Neural progenitor cell (in vitro differentiated cells): ENCODE measurements around the gene SLC11A2. TPM values are rescaled to one million over a fixed set of nuclear protein-coding genes. Genes with fewer than 3 reads are reported as not detected.
A peak's percentile ranks its signal among the peaks of the same experiment; 100 is the strongest.

Source experiments
- DNase-seq: peaks from one replicate; pipeline ENCODE4 v3.0.0-alpha.2; 2016; ENCODE audit warnings: low spot score
- H2AFZ ChIP-seq: fragments of 200-600 bp; sonication (generic); replicated peaks from 2 replicates; pipeline ENCODE4 v1.6.1; 2016; ENCODE audit warnings: antibody characterized with exemption
- H3F3A ChIP-seq: fragments of 200-600 bp; sonication (generic); 2 replicates; pipeline ENCODE4 v1.6.1; 2016; ENCODE audit warnings: antibody characterized with exemption, low read depth
- H3K27ac ChIP-seq: fragments of 200-600 bp; sonication (generic); 2 replicates; pipeline ENCODE4 v1.5.1; 2016; ENCODE audit warnings: mild to moderate bottlenecking
- H3K27me3 ChIP-seq: fragments of 200-600 bp; sonication (generic); 2 replicates; pipeline ENCODE4 v1.6.1; 2016; ENCODE audit warnings: mild to moderate bottlenecking, moderate library complexity
- H3K36me3 ChIP-seq: fragments of 200-600 bp; sonication (generic); 2 replicates; pipeline ENCODE4 v1.5.1; 2016
- H3K4me1 ChIP-seq: fragments of 200-600 bp; sonication (generic); 2 replicates; pipeline ENCODE4 v1.6.1; 2016; ENCODE audit warnings: mixed run types
- H3K4me2 ChIP-seq: fragments of 200-600 bp; sonication (generic); 2 replicates; pipeline ENCODE4 v1.6.1; 2016
- H3K4me3 ChIP-seq: fragments of 200-600 bp; sonication (generic); 2 replicates; pipeline ENCODE4 v1.5.1; 2016
- H3K79me2 ChIP-seq: fragments of 200-600 bp; sonication (generic); 2 replicates; pipeline ENCODE4 v1.6.1; 2016; ENCODE audit warnings: low read depth
- H3K9ac ChIP-seq: fragments of 200-600 bp; sonication (generic); 2 replicates; pipeline ENCODE4 v1.6.1; 2016
- H3K9me3 ChIP-seq: fragments of 200-600 bp; sonication (generic); 2 replicates; pipeline ENCODE4 v1.5.1; 2016; ENCODE audit warnings: low read depth
- H4K20me1 ChIP-seq: fragments of 200-600 bp; sonication (generic); 2 replicates; pipeline ENCODE4 v1.6.1; 2016; ENCODE audit warnings: low read depth
- H3K27ac Mint-ChIP-seq: 3 replicates; pipeline ENCODE4 v1.8.0; 2021; ENCODE audit warnings: mixed read lengths
- H3K27me3 Mint-ChIP-seq: 2 replicates; pipeline ENCODE4 v1.8.0; 2022; ENCODE audit warnings: low read depth, mild to moderate bottlenecking, inconsistent platforms, moderate library complexity, mixed read lengths; ENCODE audit not compliant: insufficient read depth
- H3K36me3 Mint-ChIP-seq: 3 replicates; pipeline ENCODE4 v1.8.0; 2021; ENCODE audit warnings: mixed read lengths
- H3K4me1 Mint-ChIP-seq: 3 replicates; pipeline ENCODE4 v1.8.0; 2021; ENCODE audit warnings: mixed read lengths
- H3K4me3 Mint-ChIP-seq: 3 replicates; pipeline ENCODE4 v1.8.0; 2021; ENCODE audit warnings: mild to moderate bottlenecking, moderate library complexity, mixed read lengths
- H3K9me3 Mint-ChIP-seq: 3 replicates; pipeline ENCODE4 v1.8.0; 2020; ENCODE audit warnings: mixed read lengths
- EZH2 ChIP-seq: fragments of 200-600 bp; sonication (generic); IDR thresholded peaks from 2 replicates; pipeline ENCODE4 v1.6.1; 2017; ENCODE audit warnings: antibody characterized with exemption, mild to moderate bottlenecking, moderate library complexity
- EZH2phosphoT487 ChIP-seq: fragments of 200-600 bp; sonication (generic); IDR thresholded peaks from 2 replicates; pipeline ENCODE4 v1.6.1; 2017; ENCODE audit warnings: antibody characterized with exemption
- total RNA-seq: library from RNA; depleted of rRNA; stranded (reverse); fragments of >200 nt; gene quantifications from 2 replicates; pipeline ENCODE4 v1.2.3, GENCODE V29; 2015; ENCODE audit warnings: low replicate concordance
- TF ChIP-seq, protein P1 (sequence below): fragments of 200-600 bp; sonication (generic); IDR thresholded peaks from 2 replicates; pipeline ENCODE4 v1.5.1; 2017; ENCODE audit warnings: antibody characterized with exemption, mild to moderate bottlenecking

SLC11A2 gene
- total RNA-seq, 1 donor from 2014 or later: 62.7 TPM

DNA sequence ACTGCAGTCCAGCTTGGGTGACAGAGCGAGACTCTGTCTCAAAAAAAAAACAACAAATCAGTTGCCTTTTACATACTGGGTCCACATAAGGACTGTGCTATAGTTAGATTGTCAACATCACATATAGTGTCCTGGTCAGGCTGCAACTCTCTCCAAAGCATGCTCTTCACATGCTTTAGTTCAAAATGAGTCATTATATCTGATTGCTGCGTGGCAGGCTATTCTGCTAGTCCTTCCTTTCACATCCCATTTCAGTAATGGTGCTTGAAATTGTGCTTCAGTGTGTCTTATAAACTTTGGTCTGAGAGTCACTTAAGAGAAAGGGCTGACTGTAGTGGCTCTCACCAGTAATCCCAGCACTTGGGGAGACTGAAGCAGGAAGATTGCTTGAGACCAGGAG is 28.9 kb upstream of the SLC11A2 start:
- no peak overlapping the region for H3K4me2 ChIP-seq
- no peaks in the 10 kb centered on the region for H3K9me3 ChIP-seq
- H3K27ac Mint-ChIP-seq: no peak overlapping the region
- H3K27me3 Mint-ChIP-seq: peaks cover 8% of the 10 kb centered on the region
- H3K4me1 Mint-ChIP-seq: no peaks in the 10 kb centered on the region
- no peak overlapping the region for H3K9ac ChIP-seq
- no peaks in the 10 kb centered on the region for H3K9me3 Mint-ChIP-seq
- no peak for DNase-seq
- H3K4me3 ChIP-seq: no peak overlapping the region
- H3K36me3 Mint-ChIP-seq: peaks cover 29% of the 10 kb centered on the region
- no peaks in the 10 kb centered on the region for H3K27me3 ChIP-seq
- no peak overlapping the region for H3K4me3 Mint-ChIP-seq
- H3K4me1 ChIP-seq: no peaks in the 10 kb centered on the region
- no peak overlapping the region for H3K27ac ChIP-seq
- H4K20me1 ChIP-seq: no peaks in the 10 kb centered on the region
- TF ChIP-seq, protein P1, sequence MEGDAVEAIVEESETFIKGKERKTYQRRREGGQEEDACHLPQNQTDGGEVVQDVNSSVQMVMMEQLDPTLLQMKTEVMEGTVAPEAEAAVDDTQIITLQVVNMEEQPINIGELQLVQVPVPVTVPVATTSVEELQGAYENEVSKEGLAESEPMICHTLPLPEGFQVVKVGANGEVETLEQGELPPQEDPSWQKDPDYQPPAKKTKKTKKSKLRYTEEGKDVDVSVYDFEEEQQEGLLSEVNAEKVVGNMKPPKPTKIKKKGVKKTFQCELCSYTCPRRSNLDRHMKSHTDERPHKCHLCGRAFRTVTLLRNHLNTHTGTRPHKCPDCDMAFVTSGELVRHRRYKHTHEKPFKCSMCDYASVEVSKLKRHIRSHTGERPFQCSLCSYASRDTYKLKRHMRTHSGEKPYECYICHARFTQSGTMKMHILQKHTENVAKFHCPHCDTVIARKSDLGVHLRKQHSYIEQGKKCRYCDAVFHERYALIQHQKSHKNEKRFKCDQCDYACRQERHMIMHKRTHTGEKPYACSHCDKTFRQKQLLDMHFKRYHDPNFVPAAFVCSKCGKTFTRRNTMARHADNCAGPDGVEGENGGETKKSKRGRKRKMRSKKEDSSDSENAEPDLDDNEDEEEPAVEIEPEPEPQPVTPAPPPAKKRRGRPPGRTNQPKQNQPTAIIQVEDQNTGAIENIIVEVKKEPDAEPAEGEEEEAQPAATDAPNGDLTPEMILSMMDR: no peak
- TF ChIP-seq EZH2phosphoT487 (no peak), EZH2 (no peak)
- no peak overlapping the region for H2AFZ ChIP-seq
- peaks cover 5% of the 10 kb centered on the region for H3K79me2 ChIP-seq
- H3F3A ChIP-seq: no peaks in the 10 kb centered on the region
- H3K36me3 ChIP-seq: no peaks in the 10 kb centered on the region

GRCh38 chr12:51051787-51052186 is 25.6 kb upstream of the SLC11A2 start:
- no peaks in the 10 kb centered on the region for H3K9me3 Mint-ChIP-seq
- Histone ChIP-seq H2AFZ (no peak overlapping the region), H3K27me3 (no peaks in the 10 kb centered on the region), H4K20me1 (no peaks in the 10 kb centered on the region), H3K79me2 (peaks cover 21% of the 10 kb centered on the region), H3K4me2 (no peak overlapping the region), H3K36me3 (no peaks in the 10 kb centered on the region), H3F3A (peaks cover 6% of the 10 kb centered on the region), H3K9me3 (no peaks in the 10 kb centered on the region), H3K4me3 (no peak overlapping the region), H3K4me1 (peaks cover 12% of the 10 kb centered on the region), H3K9ac (no peak overlapping the region), H3K27ac (no peak overlapping the region)
- H3K36me3 Mint-ChIP-seq: peaks cover 15% of the 10 kb centered on the region
- peaks cover 2% of the 10 kb centered on the region for H3K27me3 Mint-ChIP-seq
- no peak overlapping the region for H3K27ac Mint-ChIP-seq
- DNase-seq: no peak
- no peak overlapping the region for H3K4me3 Mint-ChIP-seq
- peaks cover 19% of the 10 kb centered on the region for H3K4me1 Mint-ChIP-seq
- TF ChIP-seq EZH2: no peak

DNA sequence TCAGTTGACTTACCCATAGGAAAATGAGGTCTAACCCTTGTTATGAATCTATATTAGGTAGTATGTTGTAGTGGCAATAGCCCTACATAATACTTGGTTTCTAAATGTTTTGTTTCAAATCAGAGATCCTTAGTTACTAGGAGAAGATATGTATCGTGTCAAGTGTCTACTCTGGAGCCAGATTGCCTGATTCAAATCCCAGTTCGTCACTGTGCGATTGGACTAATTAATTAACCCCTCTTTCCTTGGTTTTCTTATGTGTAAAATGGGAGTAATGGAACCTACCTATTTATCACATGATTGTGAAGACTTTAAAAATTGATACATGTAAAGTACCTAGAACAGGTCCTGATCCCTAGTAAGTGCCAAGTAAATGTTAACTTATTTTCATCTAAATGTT is 23.3 kb upstream of the SLC11A2 start:
- Histone ChIP-seq H3K4me2 (peak overlapping the region; percentile 94), H3K79me2 (peaks cover 21% of the 10 kb centered on the region), H3K27me3 (no peaks in the 10 kb centered on the region), H3K27ac (no peak overlapping the region), H2AFZ (no peak overlapping the region), H3K36me3 (no peaks in the 10 kb centered on the region), H3K4me3 (peak overlapping the region; percentile 72), H4K20me1 (no peaks in the 10 kb centered on the region), H3K9ac (no peak overlapping the region), H3F3A (peaks cover 6% of the 10 kb centered on the region), H3K9me3 (no peaks in the 10 kb centered on the region), H3K4me1 (peaks cover 12% of the 10 kb centered on the region)
- peaks cover 2% of the 10 kb centered on the region for H3K27me3 Mint-ChIP-seq
- no peaks in the 10 kb centered on the region for H3K9me3 Mint-ChIP-seq
- peaks cover 19% of the 10 kb centered on the region for H3K4me1 Mint-ChIP-seq
- no peak for DNase-seq
- peak overlapping the region; percentile 91 for H3K4me3 Mint-ChIP-seq
- H3K36me3 Mint-ChIP-seq: peaks cover 6% of the 10 kb centered on the region
- no peak overlapping the region for H3K27ac Mint-ChIP-seq
- TF ChIP-seq EZH2: no peak
- TF ChIP-seq, protein P1: no peak
- no peak for TF ChIP-seq EZH2phosphoT487

GRCh38 chr12:51048661-51049251 is 22.6 kb upstream of the SLC11A2 start:
- H3K4me2 ChIP-seq: peak overlapping the region; percentile 94
- no peaks in the 10 kb centered on the region for H3K27me3 ChIP-seq
- H3K4me1 Mint-ChIP-seq: peaks cover 19% of the 10 kb centered on the region
- no peaks in the 10 kb centered on the region for H3K9me3 ChIP-seq
- H3K9ac ChIP-seq: peak overlapping the region; percentile 34
- TF ChIP-seq, protein P1: no peak
- TF ChIP-seq EZH2phosphoT487: no peak
- peaks cover 2% of the 10 kb centered on the region for H3K27me3 Mint-ChIP-seq
- H3F3A ChIP-seq: peaks cover 6% of the 10 kb centered on the region
- peaks cover 21% of the 10 kb centered on the region for H3K79me2 ChIP-seq
- H3K27ac Mint-ChIP-seq: peak overlapping the region; percentile 96
- H2AFZ ChIP-seq: peak overlapping the region; percentile 93
- no peaks in the 10 kb centered on the region for H3K36me3 ChIP-seq
- peak; percentile 17 for DNase-seq
- no peak overlapping the region for H3K27ac ChIP-seq
- H3K36me3 Mint-ChIP-seq: peaks cover 4% of the 10 kb centered on the region
- H3K9me3 Mint-ChIP-seq: no peaks in the 10 kb centered on the region
- H4K20me1 ChIP-seq: no peaks in the 10 kb centered on the region
- peak overlapping the region; percentile 91 for H3K4me3 Mint-ChIP-seq
- H3K4me1 ChIP-seq: peaks cover 12% of the 10 kb centered on the region
- H3K4me3 ChIP-seq: peak overlapping the region; percentile 72
